Suppressor macrophage (primary cell): ENCODE measurements around the gene PRR36.
A peak's percentile ranks its signal among the peaks of the same experiment; 100 is the strongest.

Experiments used
- DNase-seq, 4 experiments: peaks; one replicate each; pipeline ENCODE4 v3.0.0-alpha.2; 2020 to 2022

The PRR36 gene

GRCh38 chr19:7898967-7899366 is 24.8 kb upstream of the PRR36 start:
- DNase-seq, result no peak

DNA sequence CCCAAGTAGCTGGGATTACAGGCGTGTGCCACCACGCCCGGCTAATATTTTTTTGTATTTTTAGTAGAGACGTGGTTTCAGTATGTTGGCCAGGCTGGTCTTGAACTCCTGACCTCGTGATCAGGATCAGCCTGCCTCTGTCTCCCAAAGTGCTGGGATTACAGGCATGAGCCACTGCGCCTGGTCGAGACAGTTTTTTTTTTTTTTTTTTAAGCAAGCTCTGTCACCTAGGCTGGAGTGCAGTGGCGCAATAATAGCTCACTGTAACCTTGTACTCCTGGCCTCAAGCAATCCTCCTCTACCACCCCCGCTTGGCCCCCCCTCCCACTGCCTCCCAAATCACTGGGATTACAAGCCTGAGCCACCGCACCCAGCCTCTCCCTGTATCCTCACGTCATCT is 23.1 kb upstream of the PRR36 start:
- DNase-seq, result no peak

DNA sequence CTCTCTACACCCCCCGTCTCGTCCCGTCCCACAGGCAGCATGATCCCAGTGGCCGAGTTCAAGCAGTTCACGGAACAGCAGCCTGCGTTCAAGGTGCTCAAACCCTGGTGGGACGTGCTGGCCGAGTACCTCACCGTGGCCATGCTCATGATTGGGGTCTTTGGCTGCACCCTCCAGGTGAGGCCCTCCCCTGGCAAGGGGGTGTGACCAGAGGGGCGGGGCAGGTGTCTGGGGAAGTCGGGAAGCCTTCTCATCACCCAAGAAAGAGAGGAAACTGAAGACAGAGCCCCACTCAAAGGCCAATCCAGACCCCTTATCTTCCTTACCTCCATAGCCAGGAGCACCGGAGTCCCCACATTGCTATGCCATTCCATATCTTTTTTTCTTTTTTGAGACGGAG is 21.4 kb upstream of the PRR36 start:
- no peak for DNase-seq

DNA sequence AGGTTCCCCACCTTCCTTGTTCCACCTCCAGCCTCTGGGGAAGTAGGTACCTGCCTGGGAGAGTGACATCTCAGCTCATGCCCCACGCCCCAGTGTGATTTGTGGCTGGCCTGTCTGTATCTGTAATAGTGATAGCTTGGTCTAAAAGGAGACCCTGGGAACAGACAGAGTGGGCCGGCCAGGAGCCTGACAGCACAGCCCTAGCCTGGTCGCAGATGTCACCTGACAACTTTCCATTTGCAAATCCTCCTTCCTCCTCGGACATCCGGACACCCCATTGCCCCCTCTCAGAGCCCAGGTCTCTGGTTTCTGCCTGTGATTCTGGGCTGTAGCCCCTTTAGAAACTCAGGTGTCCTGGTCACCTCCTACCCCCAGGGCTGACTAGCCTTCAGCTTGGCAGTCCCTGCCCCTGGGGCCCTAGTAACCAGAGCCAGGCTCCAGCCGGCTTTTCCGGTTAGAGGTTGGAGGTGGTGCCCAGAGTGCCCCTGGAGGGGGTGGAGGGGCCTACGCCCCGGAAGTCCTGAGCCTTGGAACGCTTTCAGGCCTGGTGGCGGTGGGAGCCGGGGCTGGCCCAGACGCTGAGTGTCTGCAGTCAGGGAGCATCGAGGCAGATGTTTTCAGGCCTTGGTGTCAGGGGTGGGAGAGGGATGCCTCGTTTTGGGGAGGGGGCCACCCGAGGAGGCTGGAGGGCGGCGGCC is 20.6 kb upstream of the PRR36 start:
- no peak for DNase-seq

- DNase-seq, result peak in 2 of 4 experiments; percentile 20 to 34
These were observed 19.3 kb upstream of the PRR36 start for GRCh38 chr19:7893362-7894101.

DNA sequence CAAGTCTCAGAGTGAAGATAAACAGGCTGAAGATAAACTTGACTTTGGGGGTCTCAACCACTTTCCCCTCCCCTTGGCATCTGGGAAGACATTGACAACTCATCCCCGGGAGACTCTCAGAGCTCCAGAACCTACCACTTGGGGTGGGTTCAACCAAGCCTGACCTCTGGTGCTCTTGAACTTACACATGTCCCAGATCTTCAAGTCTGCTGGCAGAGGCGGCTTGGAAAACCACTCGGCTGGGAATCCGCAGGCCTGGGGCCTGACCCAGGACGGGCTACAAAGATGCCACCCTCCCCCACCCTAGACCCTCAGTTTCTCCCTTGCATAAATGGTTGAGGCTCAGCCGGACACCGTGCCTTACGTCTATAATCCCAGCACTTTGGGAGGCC is 14.6 kb upstream of the PRR36 start:
- DNase-seq, result no peak

- DNase-seq, result peak; percentile 26 to 69 (median 37)
These were observed 14.1 kb upstream of the PRR36 start, which contains the start of gene LRRC8E for GRCh38 chr19:7888145-7888825. TSS of gene LRRC8E (plus strand) at chr19:7888510. CDS start at chr19:7895604, 7,094 bp downstream.

DNA sequence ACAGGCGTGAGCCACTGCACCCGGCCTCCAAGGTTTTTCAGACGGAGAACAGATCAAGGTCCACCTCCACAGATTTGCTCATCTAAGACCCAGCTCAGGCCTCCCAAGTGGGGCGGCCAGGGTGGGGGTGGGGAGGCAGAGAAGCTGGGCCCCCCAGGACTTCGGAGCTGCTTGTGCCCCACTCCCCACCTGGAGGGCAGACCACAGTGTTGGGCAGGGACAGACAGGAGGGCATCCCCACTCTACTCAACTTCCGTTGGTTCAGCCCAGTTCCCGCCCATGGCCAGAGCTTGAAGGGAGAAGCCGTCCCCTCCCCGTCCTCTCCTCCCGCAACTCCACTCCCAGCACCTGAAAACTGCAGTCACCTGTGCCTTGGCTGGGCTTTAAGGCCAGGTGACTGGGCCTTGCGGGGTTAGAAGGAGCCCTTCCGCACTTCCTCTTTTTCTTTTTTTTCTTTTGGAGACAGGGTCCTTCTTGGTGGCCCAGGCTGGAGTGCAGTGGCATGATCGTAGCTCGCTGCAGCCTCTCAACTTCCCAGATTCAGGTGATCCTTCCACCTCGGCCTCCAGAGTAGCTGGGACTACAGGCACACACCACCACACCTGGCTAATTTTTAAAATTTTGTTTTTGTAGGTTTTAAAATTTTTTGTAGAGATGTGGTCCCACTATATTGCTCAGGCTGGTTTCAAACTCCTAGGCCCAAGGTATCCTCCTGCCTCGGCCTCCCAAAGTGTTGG is 13.4 kb upstream of the PRR36 start:
- no peak for DNase-seq

GRCh38 chr19:7885818-7886217 is 11.6 kb upstream of the PRR36 start:
- DNase-seq, result no peak

GRCh38 chr19:7883796-7884570 is 9.8 kb upstream of the PRR36 start:
- DNase-seq, result peak in 2 of 4 experiments; percentile 31 to 35

GRCh38 chr19:7883105-7883504 is 8.9 kb upstream of the PRR36 start:
- DNase-seq, result no peak

DNA sequence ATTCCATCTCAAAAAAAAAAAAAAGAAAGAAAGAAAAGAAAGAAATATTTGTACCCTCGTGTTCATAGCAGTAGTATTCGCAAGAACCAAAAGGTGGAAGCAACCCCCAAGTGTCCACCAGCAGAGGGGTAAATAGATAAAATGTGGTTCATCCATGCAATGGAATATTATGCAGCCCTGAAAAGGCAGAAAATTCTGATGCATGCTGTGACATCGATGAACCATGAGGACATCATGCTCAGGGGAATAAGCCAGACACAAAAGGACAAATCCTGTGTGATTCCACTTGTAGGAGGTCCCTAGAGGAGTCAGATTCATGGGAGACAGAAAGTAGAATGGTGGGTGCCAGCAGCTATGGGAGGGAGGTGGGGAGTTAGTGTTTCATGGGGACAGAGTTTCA is 7.7 kb upstream of the PRR36 start:
- DNase-seq, result no peak

DNA sequence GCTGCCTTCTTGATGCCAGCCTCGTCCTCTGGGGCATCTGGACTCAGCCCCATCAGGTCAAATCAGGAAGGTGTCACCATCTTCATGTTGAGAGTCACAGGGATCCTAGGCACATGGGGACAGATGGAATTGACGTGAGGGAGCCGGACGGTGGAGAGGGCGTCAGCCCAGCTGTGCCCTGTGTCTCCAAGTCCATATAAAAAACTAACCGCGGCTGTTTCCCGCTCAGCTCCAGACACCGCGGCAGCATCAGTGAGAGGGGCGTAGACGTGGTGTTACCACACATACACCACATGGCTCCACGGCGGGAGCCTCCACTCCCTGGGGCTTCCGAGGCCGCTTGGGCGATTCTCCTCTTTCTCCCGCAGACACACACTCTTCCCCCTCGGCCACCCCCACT is 5.6 kb upstream of the PRR36 start:
- DNase-seq, result no peak

DNA sequence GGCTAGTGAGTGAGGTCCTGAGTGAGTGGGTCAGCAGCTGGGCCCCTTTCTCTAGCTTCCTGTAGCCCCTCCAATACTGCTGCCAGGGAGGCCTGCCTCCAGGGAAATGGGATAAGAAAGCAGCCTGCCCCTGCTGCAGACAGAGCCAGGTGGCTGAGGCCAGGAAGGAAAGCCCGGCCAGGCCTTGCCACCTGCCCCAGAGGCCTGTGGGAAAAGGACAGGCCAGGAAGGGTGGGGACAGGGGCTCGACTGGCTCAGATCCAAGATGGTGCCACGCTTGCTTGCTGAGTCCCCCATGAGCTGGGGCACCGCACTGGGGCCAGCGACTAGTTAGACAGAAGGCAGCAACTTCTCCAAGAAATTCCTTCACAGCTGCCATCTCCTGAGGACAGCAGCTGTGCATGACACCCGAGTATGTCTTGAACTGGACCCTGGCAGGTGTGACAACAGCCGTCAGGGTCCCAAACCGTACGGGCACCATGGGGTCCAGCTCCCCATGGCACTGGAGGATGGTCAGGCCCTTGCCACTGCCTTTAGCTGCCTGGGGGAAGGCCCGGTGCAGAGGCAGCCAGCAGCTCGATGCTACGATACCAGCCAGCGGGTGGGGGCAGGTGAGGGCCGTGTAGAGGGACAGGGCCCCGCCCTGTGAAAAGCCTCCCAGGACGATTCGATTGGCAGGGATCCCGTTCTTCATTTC is 5.1 kb upstream of the PRR36 start:
- DNase-seq, result no peak

GRCh38 chr19:7877249-7877836 is 3.2 kb upstream of the PRR36 start:
- DNase-seq, result no peak

DNA sequence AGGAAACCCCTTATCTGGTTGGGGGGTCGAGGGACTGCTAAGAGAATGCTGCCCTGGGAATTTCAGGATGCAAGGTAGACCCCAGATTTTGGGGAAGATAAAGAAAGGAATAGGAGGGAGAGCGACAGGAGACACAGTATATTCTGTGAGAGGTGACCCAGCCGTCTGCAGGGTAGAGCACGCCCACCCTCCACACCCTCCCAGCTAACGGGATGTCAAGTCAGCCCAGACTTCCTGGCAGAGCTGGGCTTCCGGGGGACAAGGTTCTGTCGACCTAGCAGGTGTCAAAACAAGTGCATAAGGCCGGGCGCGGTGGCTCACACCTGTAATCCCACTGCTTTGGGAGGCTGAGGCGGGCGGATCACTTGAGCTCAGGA is 695 bp upstream of the PRR36 start:
- no peak for DNase-seq

- DNase-seq, result no peak
These were observed 700 bp downstream of the PRR36 start for GRCh38 chr19:7873304-7874075.

- DNase-seq, result no peak
These were observed 1.6 kb downstream of the PRR36 start for GRCh38 chr19:7872306-7873204.
